Measurements from ENCODE around the gene NEURL1B.

NEURL1B gene

DNA sequence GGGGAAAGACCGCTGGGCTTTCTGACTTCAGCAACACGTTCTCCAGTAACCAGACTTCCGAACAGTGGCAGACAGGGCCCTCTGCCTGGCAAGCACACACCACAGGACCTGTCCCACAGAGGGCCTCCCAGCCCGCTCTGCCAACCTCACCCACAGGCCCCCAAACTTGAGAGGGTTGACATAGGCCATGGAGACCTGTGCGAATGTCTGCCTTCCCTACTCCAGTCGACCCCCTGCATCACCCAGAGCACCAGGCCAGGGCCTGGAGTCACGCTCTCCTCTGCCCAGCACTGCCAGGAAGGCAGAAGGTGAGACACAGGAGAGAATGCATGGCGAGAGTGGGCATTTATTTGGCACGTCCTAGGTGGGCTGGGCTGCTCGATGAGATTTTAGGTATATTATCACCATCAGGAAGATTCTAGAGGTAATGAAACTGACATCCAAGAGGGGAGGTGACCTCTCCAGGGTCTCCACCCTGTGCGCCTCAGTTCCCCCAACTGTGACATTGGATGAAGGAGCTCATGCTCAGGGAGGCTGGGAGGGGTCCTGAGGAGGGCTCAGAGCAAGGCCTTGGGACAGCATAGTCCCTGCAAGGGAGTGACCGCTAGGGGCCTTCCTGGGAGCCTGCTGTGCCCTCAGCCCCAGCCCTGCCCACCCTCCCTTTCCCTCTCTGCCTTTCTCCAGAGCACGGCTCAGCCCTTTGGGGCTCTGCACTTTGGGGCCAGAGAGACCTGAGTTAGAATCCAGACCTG, 75.0 kb downstream of the NEURL1B start:
- DNase-seq (ENCODE audit: low spot score), result no peak

DNA sequence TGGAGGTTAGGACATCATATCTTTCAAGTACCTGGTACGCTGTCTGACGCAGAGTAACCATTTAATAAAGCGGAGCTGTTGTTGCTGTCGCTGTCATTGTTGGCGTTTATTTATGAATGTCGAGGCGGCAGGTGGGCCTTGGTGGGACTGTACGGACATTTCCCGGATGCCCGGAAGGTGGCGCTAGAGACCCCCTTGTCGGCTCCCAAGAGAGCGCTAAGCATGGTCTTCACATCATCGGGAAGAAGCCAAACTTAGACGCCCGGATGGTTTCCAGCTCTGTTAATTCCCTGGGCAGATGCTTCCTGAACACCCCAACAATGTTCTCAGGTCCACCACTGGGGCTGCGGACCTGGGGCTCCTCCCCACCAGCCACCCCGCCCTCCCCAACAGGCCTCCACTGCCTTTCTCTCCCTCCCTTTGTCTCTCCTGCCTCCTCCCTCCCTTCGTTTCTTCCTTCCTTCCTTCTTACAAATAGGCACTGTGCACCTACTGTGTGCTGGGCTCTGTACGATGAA, 75.8 kb downstream of the NEURL1B start:
- peak; percentile 50 for DNase-seq (ENCODE audit: low spot score)

DNA sequence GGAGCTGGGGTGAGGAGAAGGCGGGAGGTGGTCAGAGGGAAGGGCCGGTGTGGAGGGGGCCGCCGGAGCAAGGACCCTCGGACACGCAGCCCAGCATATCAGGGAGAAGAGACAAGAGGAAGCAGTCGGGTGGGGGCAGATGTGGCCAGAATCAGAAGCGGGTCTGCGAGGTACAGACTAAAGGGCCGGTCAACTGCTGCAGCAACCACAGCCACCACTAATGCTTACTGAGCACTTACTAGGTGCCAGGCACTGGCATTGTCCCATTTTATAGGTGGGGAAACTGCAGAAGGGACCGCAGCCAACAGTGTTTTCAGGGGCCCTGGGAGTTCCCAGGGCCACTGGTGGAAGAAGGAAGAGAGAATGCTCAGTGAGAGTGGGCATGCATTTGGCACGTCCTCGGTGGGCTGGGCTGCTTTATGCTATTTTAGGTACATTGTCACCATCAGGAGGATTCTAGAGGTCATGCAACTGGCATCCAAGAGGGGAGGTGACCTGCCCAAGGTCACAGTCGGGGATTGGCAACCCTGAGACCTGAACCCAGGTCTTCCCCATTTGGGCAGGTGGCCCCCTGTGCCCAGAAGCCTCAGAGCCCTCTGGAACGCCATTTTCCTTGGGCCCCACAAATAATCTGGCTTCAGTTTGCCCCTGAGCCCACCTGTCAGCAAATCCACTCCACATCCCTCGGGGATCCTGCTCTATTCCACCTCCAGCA, 76.6 kb downstream of the NEURL1B start:
- no peak for DNase-seq (ENCODE audit: low spot score)

DNA sequence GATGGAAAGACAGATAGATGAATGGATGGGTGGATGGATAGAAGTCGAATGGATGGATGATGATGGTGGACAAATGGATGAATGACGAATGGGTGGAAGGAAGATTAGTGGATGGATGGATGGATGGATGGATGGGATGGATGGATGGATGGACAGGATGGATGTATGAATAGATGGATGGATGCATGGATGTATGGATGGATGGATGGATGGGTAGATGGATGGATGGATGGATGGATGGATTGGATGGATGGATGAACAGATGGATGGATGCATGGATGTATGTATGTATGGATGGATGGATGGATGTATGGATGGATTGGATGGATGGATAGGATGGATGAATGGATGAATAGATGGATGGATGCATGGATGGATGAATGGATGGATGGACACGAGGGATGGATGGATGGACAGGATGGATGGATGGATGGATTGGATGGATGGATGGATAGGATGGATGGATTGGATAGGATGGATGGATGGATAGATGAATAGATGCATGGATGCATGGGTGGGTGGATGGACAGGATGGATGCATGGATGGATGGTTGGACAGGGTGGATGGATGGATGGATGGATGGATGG, 77.6 kb downstream of the NEURL1B start:
- DNase-seq (ENCODE audit: low spot score), result no peak

DNA sequence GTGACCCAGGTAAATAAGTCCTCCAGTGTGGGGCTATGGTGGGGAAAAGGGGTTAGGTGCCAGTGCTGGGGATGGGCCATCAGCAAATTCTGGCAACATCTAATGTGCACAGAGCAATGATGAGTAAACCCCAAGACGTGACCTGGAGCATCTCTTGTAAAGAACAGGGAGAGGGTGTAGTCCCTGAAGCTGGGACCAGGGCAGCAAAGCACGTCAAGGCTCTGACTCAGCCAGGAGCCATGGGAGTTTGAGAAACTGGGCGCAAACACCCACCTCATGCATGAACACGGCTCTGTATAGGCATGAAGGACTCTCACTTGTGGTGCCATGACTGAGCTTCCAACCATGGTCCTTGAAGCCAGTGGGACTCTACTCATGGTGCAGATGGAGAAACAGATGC, 78.1 kb downstream of the NEURL1B start:
- no peak for DNase-seq (ENCODE audit: low spot score)

DNA sequence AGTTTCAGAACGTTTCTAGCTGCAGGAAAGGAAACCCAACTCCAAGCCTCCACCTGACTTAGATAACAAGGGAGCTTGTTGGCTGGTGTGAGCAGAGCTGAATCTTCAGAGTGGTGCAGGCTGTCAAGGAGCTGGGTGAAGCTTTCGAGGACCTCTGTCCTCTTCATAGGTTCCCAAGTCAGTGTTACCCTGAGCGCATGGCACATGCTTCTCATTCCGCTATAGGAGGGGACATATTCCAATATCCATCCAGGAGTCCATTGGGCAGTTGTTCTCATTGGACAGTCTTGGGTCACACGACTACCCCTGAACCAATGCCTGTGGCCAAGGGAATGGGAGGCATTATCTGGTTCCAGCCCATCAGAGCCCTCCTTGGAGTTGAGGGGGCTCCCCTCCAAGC, 79.6 kb downstream of the NEURL1B start:
- no peak for DNase-seq (ENCODE audit: low spot score)

DNA sequence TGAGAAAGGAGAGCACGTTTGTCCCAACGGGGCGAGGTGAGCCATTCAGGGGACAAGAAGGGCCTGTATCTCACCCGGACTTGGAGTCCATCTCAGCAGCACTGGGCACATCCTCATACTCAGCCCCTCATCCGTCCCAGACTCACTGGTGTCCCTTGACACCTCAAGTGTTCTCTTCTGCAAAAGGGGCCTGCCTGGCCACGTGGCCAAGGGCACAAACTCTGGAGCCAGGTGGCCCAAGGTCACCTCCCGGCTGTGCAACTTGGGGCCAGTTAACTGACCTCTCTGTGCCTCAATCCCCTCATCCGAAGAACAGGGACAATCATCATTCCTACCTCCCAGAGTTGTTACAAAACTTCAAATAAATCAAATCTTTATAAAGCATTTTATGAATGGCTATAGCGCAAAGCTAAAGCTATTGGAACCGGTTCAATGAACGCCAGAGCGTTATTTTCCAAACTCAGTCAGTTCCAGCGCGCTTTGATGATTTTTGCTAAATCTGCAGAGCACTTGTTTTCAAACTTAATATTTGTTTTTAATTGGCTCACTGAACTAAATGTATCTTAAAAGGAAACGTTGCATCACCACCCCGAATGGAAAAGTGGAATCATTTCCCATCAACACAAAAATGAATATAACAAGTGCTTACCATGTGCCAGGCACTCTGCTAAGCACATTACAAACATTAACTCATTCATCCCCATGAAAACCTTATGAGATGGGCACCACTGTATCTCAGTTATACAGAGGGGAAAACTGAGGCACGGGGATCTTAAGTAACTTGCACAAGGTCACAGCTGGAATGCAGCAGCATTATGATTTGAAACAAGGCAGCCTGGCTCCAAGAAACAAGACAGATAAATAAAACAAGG, 80.6 kb downstream of the NEURL1B start:
- DNase-seq (ENCODE audit: low spot score), result no peak

DNA sequence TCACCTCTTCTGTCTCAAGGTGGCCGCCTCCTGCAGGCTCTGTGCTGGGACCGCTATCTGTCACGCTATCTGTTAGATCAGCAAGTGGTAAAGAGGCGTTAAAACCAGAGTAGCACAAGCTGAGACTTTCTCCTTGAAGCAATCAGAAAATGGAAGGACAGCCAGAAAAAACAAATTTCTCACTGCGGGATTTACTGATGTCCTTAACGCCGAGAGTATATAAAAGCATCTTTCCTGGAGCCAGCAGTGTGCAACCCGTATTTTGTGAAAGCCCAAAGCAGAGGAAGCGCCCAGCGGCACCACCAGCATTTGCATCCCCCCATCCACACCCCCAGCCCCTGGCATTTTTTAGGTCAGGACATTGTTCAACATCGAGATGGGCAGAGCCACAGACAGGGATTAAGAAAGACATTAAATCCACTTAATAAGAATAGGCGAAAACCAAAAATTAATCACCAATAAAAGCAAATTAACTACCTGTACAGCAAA, 81.3 kb downstream of the NEURL1B start:
- DNase-seq (ENCODE audit: low spot score), result no peak

DNA sequence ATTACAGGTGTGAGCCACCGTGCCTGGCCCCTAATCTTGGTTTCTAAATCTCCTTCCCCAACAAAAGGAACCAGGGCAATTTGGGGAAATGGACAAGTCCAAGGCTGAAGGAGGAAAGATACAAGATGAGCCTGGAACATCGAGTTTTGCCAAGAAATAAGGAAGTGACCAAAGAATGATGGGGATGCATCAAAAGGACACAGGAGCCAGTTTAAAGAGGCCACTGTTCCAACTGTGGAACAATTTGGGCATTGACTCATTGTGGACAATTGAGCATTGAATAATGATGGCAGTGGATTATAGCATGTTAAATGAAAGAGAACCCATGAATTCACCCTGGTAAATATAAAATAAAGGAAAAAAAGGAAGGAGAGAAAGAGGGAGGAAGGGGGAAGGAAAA, 82.4 kb downstream of the NEURL1B start:
- DNase-seq (ENCODE audit: low spot score), result peak; percentile 72

DNA sequence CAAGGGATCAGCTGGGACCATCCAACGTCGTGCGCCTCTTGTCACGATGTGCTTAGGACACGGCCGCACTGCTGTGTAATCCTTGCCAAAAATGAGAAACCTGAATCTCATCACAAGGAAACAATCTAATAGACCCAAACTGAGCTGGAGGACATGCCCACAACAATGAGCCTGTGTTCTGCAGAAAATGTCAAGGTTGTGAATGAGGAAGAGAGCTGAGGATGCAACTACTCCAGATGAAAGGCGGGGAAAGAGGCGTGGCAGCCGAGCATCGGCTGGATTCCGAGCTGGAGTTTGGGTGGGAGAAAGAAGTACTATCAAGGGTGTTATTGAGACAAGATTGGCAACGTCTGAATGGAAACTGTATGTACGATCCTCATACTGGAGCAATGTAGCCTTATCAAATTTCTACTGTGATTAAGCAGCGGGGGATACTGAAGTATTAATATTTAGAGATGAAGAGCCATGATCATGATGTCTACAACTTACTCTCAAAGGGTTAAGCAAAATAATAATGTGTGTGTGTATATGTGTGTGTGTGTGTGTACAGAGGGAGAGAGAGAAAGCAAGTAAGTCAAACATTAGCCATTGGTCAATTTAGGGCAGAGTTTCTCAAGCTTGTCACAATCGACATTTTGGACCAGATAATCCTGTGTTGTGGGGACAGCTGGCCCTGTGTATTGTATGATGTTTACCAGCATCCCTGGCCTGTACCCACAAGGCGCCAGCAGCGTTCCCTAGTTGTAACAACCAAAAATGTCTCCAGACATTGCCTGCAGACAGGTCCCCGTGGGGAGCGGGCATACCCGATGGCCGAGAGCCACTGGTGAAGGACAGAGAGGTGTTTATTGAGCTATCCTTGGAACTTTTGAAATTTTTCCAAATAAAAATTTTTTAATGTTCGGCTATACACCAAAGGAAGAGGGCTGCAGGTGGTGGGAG, 83.5 kb downstream of the NEURL1B start:
- peak; percentile 56 for DNase-seq (ENCODE audit: low spot score)

DNA sequence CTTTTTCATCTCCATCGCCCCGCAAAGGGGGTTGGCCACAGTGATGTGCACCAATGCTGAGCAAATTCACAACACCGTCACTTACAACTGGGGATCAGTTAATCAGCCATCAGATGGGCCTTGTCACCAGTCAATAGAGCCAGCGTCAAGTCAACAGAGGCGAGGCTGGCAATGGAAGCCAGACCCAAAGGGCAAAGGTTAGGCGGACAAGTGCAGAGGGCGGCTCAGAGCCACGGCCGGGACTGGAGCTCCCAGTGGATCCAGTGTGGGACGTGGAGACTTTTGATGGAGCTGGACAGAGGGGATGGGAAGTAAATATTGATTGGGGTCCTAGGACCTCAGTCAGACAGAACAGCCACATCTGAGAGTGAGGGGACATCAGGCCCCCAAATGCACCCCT, 84.2 kb downstream of the NEURL1B start:
- no peak for DNase-seq (ENCODE audit: low spot score)

DNA sequence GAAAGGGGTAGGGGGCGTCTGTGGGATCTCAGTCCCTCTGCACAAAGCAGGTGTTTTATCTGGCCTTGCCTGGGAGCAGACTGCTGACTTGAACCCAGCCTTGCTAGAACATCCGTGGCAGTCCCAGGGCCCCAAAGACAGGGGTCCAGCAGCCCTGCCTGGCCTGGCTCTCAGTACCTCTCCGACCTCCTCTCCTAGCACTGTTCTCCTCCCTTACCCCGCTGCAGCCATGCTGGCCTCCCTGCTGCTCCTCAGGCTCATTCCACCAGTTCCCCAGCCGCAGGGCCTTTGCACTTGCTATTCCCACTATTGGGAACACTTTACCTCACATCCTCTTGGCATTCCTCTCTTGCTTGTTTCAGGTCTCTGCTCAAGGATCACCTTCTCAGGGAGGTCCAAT, 84.7 kb downstream of the NEURL1B start:
- DNase-seq (ENCODE audit: low spot score), result no peak

DNA sequence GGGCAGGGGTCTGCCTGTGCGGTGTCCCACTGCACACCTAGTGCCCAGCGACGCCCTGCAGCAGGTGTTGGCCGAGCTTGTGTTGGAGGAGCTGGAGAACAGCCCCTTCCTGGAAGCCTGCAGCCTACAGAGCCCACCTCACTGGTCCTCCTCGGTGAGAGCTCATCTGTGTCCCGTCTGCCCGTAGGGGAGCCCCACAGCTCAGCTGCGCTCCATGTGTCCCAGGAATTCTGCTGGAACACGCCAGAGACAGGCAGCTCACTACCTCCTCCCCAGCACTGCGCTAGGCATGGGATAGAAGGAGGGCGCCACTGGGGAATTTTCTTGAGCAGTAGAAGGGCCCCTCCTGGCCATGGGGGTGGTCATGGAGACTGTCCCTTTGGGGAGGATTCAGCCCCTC, 85.9 kb downstream of the NEURL1B start:
- DNase-seq (ENCODE audit: low spot score), result no peak

DNA sequence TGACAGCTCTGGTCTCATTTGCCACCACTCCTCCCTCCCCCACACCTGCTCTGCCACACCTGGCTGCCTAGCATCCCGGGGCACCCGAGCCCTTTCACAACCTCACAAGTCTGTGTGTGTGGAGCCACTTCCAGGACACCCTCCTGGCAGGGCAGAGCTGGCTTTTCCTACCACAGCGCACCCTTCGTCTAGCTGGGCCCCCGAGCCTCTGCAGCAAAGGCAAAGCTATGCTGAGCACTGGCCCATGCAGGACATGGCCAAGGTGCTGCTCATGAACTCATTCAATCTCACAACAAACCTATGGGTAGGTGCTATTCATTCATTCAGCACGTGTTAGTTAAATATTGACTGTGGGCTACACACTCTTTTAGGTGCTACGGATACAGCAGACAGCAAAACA, 86.5 kb downstream of the NEURL1B start:
- DNase-seq (ENCODE audit: low spot score), result no peak

DNA sequence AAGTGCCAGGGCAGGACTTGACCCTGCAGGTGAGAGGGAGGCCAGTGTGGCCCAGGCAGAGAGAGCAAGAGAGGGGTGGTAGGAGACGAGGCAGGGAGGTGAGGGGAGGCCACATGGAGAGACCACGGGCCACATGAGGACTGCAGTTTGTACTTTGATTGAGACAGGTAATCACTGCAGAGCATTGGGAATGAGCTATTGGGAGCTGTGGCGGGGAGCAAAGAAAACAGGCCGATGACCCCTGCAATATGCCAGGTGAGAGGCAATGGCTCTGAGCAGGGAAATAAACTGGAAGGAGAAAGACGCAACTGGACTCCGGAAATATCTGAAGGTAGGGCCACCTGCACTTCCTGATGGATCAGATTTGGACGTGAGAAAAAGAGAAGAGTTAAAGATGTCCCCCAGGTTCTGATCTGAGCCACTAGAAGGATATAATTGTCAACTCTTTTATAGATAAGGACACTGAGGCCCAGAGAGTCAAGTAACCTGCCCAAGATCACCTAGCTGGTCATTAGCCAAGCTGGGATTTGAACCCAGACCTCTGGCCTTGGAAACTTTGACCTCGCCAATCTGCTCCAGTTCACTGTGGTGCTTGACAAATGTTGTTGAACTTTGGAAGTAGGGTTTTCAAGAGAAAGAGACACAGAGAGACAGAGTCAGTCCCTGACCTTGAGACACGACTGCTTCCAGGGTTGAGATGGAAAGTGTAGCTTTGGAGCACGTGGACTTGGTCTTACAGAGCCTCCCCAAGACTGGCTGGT, 87.6 kb downstream of the NEURL1B start:
- no peak for DNase-seq (ENCODE audit: low spot score)

DNA sequence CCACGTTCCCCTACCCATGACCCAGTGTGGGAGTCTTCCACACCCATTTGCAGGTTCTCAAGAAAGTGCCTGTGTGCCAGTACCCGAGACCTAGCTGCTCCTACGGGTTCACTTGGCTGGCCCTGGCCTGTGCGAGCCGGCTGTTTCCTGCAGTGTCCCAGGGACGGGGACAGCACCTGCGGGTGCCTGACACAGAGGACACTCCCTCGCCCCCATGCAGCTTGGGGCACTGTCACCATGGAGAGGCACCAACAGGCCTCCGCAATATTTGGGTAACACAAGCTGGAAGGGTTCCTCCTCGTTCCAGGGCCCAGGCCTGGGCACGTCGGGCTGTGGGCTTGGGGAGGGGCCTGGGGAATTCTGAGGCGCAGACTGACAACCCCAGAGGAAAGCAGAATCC, 88.5 kb downstream of the NEURL1B start:
- DNase-seq (ENCODE audit: low spot score), result no peak

DNA sequence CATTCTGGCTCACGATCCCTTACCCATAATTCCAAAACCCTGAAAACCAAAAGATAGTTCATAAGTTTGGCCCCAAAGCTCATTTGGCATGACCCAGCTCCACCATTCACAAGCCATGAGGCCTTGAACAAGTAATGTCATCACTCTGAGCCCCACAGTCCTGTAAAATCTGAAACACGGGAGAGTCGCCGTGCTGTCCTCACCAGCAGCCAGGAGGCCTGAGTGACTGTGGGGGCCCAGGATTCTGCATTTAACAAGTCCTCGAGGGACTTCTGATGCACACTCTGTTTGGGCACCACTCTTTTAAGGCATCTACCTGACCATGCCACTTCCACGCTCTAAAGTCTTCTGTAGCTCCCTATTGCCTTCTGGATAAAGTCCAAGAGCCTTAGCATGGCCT, 89.2 kb downstream of the NEURL1B start:
- no peak for DNase-seq (ENCODE audit: low spot score)

DNA sequence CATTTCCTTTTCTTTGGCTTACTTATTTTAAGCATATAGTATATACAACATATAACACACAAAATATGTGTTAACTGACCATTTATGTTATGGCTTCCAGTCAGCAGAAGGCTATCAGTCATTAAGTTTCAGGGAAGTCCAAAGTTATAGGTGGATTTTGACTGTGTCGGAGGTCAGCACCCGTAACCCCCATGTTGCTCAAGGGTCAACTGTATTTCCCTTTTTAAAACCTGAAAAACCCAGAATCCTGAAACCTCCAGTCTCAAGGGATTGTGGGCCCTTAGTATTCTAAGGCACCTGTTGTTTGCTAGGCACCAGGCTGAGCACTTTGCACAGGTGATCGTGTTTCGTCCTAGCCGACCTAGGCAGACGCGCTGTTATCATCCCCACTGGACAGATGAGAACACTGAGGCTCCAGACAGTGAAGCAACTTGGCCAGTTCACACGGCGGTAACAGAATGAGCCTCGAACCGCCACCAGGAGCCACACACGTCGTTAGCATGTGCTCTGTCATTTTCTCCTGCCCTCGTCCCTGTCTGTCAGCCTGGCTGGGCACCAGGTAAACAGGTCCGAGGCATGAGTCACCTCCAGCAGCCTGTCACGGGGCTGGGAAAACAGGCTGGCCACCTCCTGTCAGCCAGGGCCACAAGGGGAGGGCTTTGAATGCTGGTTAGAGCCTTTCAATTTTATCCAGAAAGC, 90.1 kb downstream of the NEURL1B start:
- DNase-seq (ENCODE audit: low spot score), result no peak

DNA sequence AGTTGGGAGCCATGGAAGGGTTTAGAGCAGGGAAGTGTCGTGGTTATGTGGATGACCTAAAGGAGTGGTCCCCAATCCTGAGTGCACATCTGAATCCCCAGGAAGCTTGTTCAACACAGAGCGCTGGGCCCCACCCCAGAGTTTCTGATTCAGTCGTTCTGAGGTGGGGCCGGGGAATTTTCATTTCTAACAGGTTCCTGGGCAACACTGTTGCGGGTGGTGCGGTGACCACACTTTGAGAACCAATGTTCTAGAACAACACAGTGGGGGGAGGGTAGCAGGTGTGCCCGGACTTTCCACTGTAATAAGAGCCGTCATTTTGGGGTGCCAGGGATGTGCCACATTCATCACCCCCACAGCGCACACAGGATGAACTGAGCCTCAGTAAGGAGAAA, 90.6 kb downstream of the NEURL1B start:
- no peak for DNase-seq (ENCODE audit: low spot score)
